H9 (cell line): Measurements from ENCODE around the gene SLC9A9. TPM values are rescaled to one million over a fixed set of nuclear protein-coding genes. Genes with fewer than 3 reads are reported as not detected.

Experiments used
- DNase-seq: peaks from one replicate; pipeline ENCODE4 v3.0.0-alpha.2; 2017
- H2AFZ ChIP-seq: one replicate; pipeline ENCODE4 v1.6.1; 2013; ENCODE audit warnings: mild to moderate bottlenecking, low read length, control low read depth, moderate library complexity
- H2AK5ac ChIP-seq: 2 replicates; pipeline ENCODE4 v1.6.1; 2013; ENCODE audit warnings: low read length, control low read depth, mixed read lengths; ENCODE audit not compliant: insufficient read length
- H2BK120ac ChIP-seq: one replicate; pipeline ENCODE4 v1.6.1; 2013; ENCODE audit warnings: low read depth, mild to moderate bottlenecking, low read length, control low read depth, inconsistent platforms; ENCODE audit not compliant: poor library complexity, severe bottlenecking
- H2BK12ac ChIP-seq: 2 replicates; pipeline ENCODE4 v1.6.1; 2013; ENCODE audit warnings: low read length, control low read depth, mixed read lengths, low read depth; ENCODE audit not compliant: insufficient read length
- H2BK15ac ChIP-seq: 2 replicates; pipeline ENCODE4 v1.6.1; 2013; ENCODE audit warnings: low read depth, low read length, control low read depth
- H2BK20ac ChIP-seq: one replicate; pipeline ENCODE4 v1.6.1; 2013; ENCODE audit warnings: low read depth, mild to moderate bottlenecking, low read length, control low read depth, inconsistent platforms; ENCODE audit not compliant: poor library complexity, severe bottlenecking
- H2BK5ac ChIP-seq: 2 replicates; pipeline ENCODE4 v1.6.1; 2013; ENCODE audit warnings: low read length, control low read depth, mixed read lengths; ENCODE audit not compliant: insufficient read length
- H3K14ac ChIP-seq: 2 replicates; pipeline ENCODE4 v1.6.1; 2013; ENCODE audit warnings: low read length, control low read depth; ENCODE audit not compliant: insufficient read depth
- H3K18ac ChIP-seq: 2 replicates; pipeline ENCODE4 v1.6.1; 2013; ENCODE audit warnings: low read depth, mild to moderate bottlenecking, mixed read lengths, low read length, control low read depth; ENCODE audit not compliant: insufficient read length
- H3K23ac ChIP-seq: 2 replicates; pipeline ENCODE4 v1.6.1; 2013; ENCODE audit warnings: low read length, control low read depth, mixed read lengths, low read depth; ENCODE audit not compliant: insufficient read length
- H3K23me2 ChIP-seq: 2 replicates; pipeline ENCODE4 v1.6.1; 2013; ENCODE audit warnings: low read depth, mild to moderate bottlenecking, mixed read lengths, low read length, control low read depth; ENCODE audit not compliant: insufficient read length, poor library complexity, severe bottlenecking
- H3K27ac ChIP-seq: 2 replicates; pipeline ENCODE4 v1.5.1; 2013; ENCODE audit warnings: low read length, control low read depth, mixed read lengths, low read depth; ENCODE audit not compliant: insufficient read length
- H3K27me3 ChIP-seq: 2 replicates; pipeline ENCODE4 v1.6.1; 2013; ENCODE audit warnings: low read length, control low read depth, inconsistent platforms; ENCODE audit not compliant: insufficient read depth
- H3K4ac ChIP-seq: 2 replicates; pipeline ENCODE4 v1.6.1; 2013; ENCODE audit warnings: low read depth, mild to moderate bottlenecking, control low read depth, inconsistent platforms, low read length, moderate library complexity
- H3K4me1 ChIP-seq: 2 replicates; pipeline ENCODE4 v1.6.1; 2013; ENCODE audit warnings: low read length, control low read depth, inconsistent platforms; ENCODE audit not compliant: insufficient read depth
- H3K4me2 ChIP-seq: 2 replicates; pipeline ENCODE4 v1.6.1; 2013; ENCODE audit warnings: low read length, control low read depth, mixed read lengths; ENCODE audit not compliant: insufficient read length, insufficient read depth
- H3K56ac ChIP-seq: 2 replicates; pipeline ENCODE4 v1.6.1; 2013; ENCODE audit warnings: low read depth, mild to moderate bottlenecking, mixed read lengths, low read length, control low read depth; ENCODE audit not compliant: insufficient read length
- H3K79me1 ChIP-seq: 2 replicates; pipeline ENCODE4 v1.6.1; 2013; ENCODE audit warnings: low read depth, mild to moderate bottlenecking, moderate library complexity, low read length, control low read depth, inconsistent platforms; ENCODE audit not compliant: insufficient read depth, poor library complexity, severe bottlenecking
- H3K79me2 ChIP-seq: 2 replicates; pipeline ENCODE4 v1.6.1; 2013; ENCODE audit warnings: low read length, control low read depth, inconsistent platforms; ENCODE audit not compliant: insufficient read depth
- H3K9ac ChIP-seq: 2 replicates; pipeline ENCODE4 v1.6.1; 2013; ENCODE audit warnings: low read length, control low read depth, mixed read lengths; ENCODE audit not compliant: insufficient read length; ENCODE audit errors: extremely low read depth
- H3K9me3 ChIP-seq: one replicate; pipeline ENCODE4 v1.6.1; 2013; ENCODE audit warnings: low read depth, low read length, inconsistent platforms; ENCODE audit not compliant: control insufficient read depth
- H3T11ph ChIP-seq: one replicate; pipeline ENCODE4 v1.6.1; 2013; ENCODE audit warnings: mild to moderate bottlenecking, low read length, control low read depth, inconsistent platforms
- H4K20me1 ChIP-seq: one replicate; pipeline ENCODE4 v1.6.1; 2013; ENCODE audit not compliant: control insufficient read depth, insufficient read length, insufficient read depth
- H4K5ac ChIP-seq: 2 replicates; pipeline ENCODE4 v1.6.1; 2013; ENCODE audit warnings: low read depth, mild to moderate bottlenecking, mixed read lengths, low read length, control low read depth; ENCODE audit not compliant: insufficient read length
- H4K8ac ChIP-seq: replicated peaks from 2 replicates; pipeline ENCODE4 v1.6.1; 2013; ENCODE audit warnings: low read length, control low read depth, mixed read lengths, low read depth; ENCODE audit not compliant: insufficient read length
- H4K91ac ChIP-seq: 2 replicates; pipeline ENCODE4 v1.6.1; 2013; ENCODE audit warnings: low read depth, mild to moderate bottlenecking, moderate library complexity, mixed read lengths, low read length, control low read depth; ENCODE audit not compliant: insufficient read length
- H3K27ac Mint-ChIP-seq, 3 experiments: 2 replicates in 2 of 3; 3 replicates in 1 of 3; pipeline ENCODE4 v1.8.0; 2020 to 2021; ENCODE audit warnings: mixed read lengths in 3 of 3, mild to moderate bottlenecking in 1 of 3, moderate library complexity in 1 of 3
- H3K27me3 Mint-ChIP-seq: 2 replicates; pipeline ENCODE4 v1.8.0; 2021; ENCODE audit warnings: low read depth, mild to moderate bottlenecking, moderate library complexity, mixed read lengths
- H3K36me3 Mint-ChIP-seq, 3 experiments: 2 replicates in 2 of 3; 3 replicates in 1 of 3; pipeline ENCODE4 v1.8.0; 2020 to 2021; ENCODE audit warnings: low read depth in 3 of 3, mixed read lengths in 3 of 3; ENCODE audit not compliant: insufficient read depth in 1 of 3
- H3K4me1 Mint-ChIP-seq, 2 experiments: 2 replicates each; pipeline ENCODE4 v1.8.0; 2020; ENCODE audit warnings: mixed read lengths in 2 of 2
- H3K4me3 Mint-ChIP-seq, 2 experiments: 2 replicates in 1 of 2; 3 replicates in 1 of 2; pipeline ENCODE4 v1.8.0; 2020 to 2021; ENCODE audit warnings: mild to moderate bottlenecking in 2 of 2, mixed read lengths in 2 of 2, moderate library complexity in 1 of 2
- H3K9me3 Mint-ChIP-seq, 2 experiments: 2 replicates in 1 of 2; 3 replicates in 1 of 2; pipeline ENCODE4 v1.8.0; 2020; ENCODE audit warnings: mild to moderate bottlenecking in 2 of 2, mixed read lengths in 2 of 2, moderate library complexity in 1 of 2
- WGBS: extraction: QIAGEN DNeasy Blood & Tissue Kit; methylation state at CpG from one replicate; pipeline ENCODE4 v1.1.7; 2013; ENCODE audit warnings: missing lambda C conversion rate, low lambda C conversion rate, mixed read lengths; ENCODE audit not compliant: insufficient read length; ENCODE audit errors: extremely low coverage; 5-methylcytosine and 5-hydroxymethylcytosine counted together
- total RNA-seq: library from RNA; stranded (reverse); gene quantifications from 2 replicates; pipeline ENCODE4 v1.2.1, GENCODE V29; 2021
- TF ChIP-seq, protein P1 (sequence below): fragments of 200-600 bp; sonication (generic); conservative IDR thresholded peaks from 3 replicates; pipeline ENCODE4 v1.8.0; 2021; ENCODE audit warnings: antibody characterized with exemption, mild to moderate bottlenecking

The SLC9A9 gene
- total RNA-seq, 1 experiment from 2014 or later = 0.35 TPM

DNA sequence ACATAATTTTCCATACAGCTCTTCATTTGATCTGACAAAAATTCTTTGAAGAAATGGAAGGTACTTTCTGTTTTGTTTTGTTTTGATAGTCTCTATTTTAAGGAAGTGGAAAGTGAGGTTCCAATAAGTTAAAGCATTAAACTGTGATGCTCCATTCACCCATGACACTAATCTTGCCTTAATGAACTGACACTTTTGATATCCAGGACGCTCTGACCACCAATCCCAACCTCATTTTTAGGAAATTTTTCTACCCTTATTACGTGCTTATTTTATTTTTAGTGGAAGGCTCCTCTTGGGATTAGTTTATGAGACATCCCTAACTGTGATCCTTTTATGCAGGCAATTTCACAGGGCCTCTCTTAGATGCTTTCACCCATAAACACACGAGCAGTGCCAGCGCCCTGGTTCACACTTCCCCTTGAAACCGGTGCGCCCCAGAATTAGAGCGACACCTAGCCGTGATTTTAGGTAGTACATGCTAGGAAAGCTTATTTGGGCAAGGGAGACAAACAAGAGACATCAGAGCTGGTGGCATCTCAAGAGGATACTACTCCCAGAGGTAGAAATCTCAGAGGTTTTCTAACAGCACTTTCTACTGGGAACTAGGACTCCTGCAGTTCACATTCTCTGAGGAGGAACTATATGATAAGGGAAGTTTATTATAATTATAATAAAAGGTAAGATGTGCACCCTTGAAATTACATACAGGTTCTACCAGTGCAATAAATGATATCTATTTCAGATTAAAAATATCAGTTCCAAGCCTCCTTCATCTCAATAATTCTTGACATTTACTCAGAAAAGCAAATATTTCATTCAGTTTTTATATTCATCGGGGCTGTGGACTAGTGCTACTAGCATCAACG, 173.9 kb downstream of the SLC9A9 start:
- no peak overlapping the region for H2BK20ac ChIP-seq
- no peak overlapping the region for H4K91ac ChIP-seq
- H3T11ph ChIP-seq = no peak overlapping the region
- no peaks in the 10 kb centered on the region for H3K79me1 ChIP-seq
- no peaks in the 10 kb centered on the region for H3K23me2 ChIP-seq
- H3K4ac ChIP-seq = no peak overlapping the region
- Mint-ChIP-seq H3K4me1 (peaks cover 5 to 8% of the 10 kb centered on the region in 2 experiments; a peak in 3 of 4 replicates), H3K36me3 (no peaks in the 10 kb centered on the region), H3K27me3 (peaks cover 1% of the 10 kb centered on the region; the same call in 1 of the 2 replicates), H3K27ac (no peak overlapping the region), H3K9me3 (no peaks in the 10 kb centered on the region), H3K4me3 (no peak overlapping the region)
- no peak overlapping the region for H2BK12ac ChIP-seq
- no peak overlapping the region for H3K56ac ChIP-seq
- no peak overlapping the region for H4K8ac ChIP-seq
- H3K14ac ChIP-seq = no peak overlapping the region
- no peak overlapping the region for H3K4me2 ChIP-seq
- TF ChIP-seq, protein P1, sequence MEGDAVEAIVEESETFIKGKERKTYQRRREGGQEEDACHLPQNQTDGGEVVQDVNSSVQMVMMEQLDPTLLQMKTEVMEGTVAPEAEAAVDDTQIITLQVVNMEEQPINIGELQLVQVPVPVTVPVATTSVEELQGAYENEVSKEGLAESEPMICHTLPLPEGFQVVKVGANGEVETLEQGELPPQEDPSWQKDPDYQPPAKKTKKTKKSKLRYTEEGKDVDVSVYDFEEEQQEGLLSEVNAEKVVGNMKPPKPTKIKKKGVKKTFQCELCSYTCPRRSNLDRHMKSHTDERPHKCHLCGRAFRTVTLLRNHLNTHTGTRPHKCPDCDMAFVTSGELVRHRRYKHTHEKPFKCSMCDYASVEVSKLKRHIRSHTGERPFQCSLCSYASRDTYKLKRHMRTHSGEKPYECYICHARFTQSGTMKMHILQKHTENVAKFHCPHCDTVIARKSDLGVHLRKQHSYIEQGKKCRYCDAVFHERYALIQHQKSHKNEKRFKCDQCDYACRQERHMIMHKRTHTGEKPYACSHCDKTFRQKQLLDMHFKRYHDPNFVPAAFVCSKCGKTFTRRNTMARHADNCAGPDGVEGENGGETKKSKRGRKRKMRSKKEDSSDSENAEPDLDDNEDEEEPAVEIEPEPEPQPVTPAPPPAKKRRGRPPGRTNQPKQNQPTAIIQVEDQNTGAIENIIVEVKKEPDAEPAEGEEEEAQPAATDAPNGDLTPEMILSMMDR = peak; percentile 89
- no peak overlapping the region for H3K18ac ChIP-seq
- no CpG with 5 or more reads among the region's 10 CpGs for WGBS
- H3K9ac ChIP-seq = no peak overlapping the region
- no peak overlapping the region for H2AFZ ChIP-seq
- no peaks in the 10 kb centered on the region for H3K27me3 ChIP-seq
- H3K27ac ChIP-seq = no peak overlapping the region
- no peak overlapping the region for H2AK5ac ChIP-seq
- no peaks in the 10 kb centered on the region for H3K9me3 ChIP-seq
- H4K20me1 ChIP-seq = no peaks in the 10 kb centered on the region
- no peak overlapping the region for H4K5ac ChIP-seq
- no peaks in the 10 kb centered on the region for H3K4me1 ChIP-seq
- no peak overlapping the region for H2BK120ac ChIP-seq
- H3K79me2 ChIP-seq = no peaks in the 10 kb centered on the region
- no peak overlapping the region for H2BK15ac ChIP-seq
- H3K23ac ChIP-seq = no peak overlapping the region
- H2BK5ac ChIP-seq = no peak overlapping the region
- peak; percentile 71 for DNase-seq
